OCI-LY7 (cell line): Measurements from ENCODE around the gene SMIM35. TPM values are rescaled to one million over a fixed set of nuclear protein-coding genes. Genes with fewer than 3 reads are reported as not detected.
A peak's percentile ranks its signal among the peaks of the same experiment; 100 is the strongest.

Source experiments
- BruUV-seq: library from RNA; stranded (reverse); fragments of 400-500 nt; replicated peaks from 2 replicates; lab custom pipeline; 2021; lab: Mats Ljungman, UMichigan
- CTCF ChIA-PET: fragments of 300-600 bp; sonication (Branson Sonifier 250); formaldehyde crosslinking; loops from one replicate; lab custom pipeline; 2022; ENCODE audit warnings: antibody characterized with exemption; ENCODE audit not compliant: unreplicated experiment; lab: Charles Lee
- POLR2A ChIA-PET: fragments of 300-600 bp; sonication (Branson Sonifier 250); formaldehyde crosslinking; loops from one replicate; lab custom pipeline; 2022; ENCODE audit warnings: antibody characterized with exemption; lab: Charles Lee
- DNase-seq: peaks from one replicate; pipeline ENCODE4 v3.0.0-alpha.2; 2015; ENCODE audit warnings: low spot score
- H2AFZ ChIP-seq: fragments of 200-600 bp; sonication (generic), shearing (Covaris generic); 2 replicates; pipeline ENCODE4 v1.6.1; 2014; ENCODE audit warnings: mild to moderate bottlenecking, antibody characterized with exemption, low read length, moderate library complexity
- H3K27ac ChIP-seq: fragments of 200-600 bp; sonication (generic); 2 replicates; pipeline ENCODE4 v1.5.1; 2014; ENCODE audit warnings: mixed run types, low read depth, mild to moderate bottlenecking, moderate library complexity, low read length, inconsistent platforms; ENCODE audit not compliant: poor library complexity, severe bottlenecking
- H3K36me3 ChIP-seq: fragments of 200-600 bp; sonication (generic); 2 replicates; pipeline ENCODE4 v1.6.1; 2014; ENCODE audit warnings: mild to moderate bottlenecking, antibody characterized with exemption, low read length, moderate library complexity, mixed read lengths; ENCODE audit not compliant: insufficient read depth
- H3K4me1 ChIP-seq: fragments of 200-600 bp; sonication (generic); 2 replicates; pipeline ENCODE4 v1.5.1; 2014; ENCODE audit warnings: mild to moderate bottlenecking, low read length; ENCODE audit not compliant: insufficient read depth, poor library complexity, severe bottlenecking
- H3K4me2 ChIP-seq: fragments of 200-600 bp; sonication (generic); 2 replicates; pipeline ENCODE4 v1.6.1; 2014; ENCODE audit warnings: mild to moderate bottlenecking, low read length
- H3K4me3 ChIP-seq: fragments of 200-600 bp; sonication (generic); 2 replicates; pipeline ENCODE4 v1.5.1; 2014; ENCODE audit warnings: mild to moderate bottlenecking, low read depth, low read length; ENCODE audit not compliant: poor library complexity, severe bottlenecking
- H3K79me2 ChIP-seq: fragments of 200-600 bp; sonication (generic); 2 replicates; pipeline ENCODE4 v1.6.1; 2016; ENCODE audit warnings: low read depth, mild to moderate bottlenecking, low read length, moderate library complexity, mixed read lengths; ENCODE audit not compliant: insufficient read depth
- H3K9me2 ChIP-seq: fragments of 200-600 bp; sonication (generic); 2 replicates; pipeline ENCODE4 v1.6.1; 2016; ENCODE audit warnings: mild to moderate bottlenecking, low read length, mixed read lengths; ENCODE audit not compliant: insufficient read depth
- H3K9me3 ChIP-seq: fragments of 200-600 bp; sonication (generic); 2 replicates; pipeline ENCODE4 v1.6.1; 2014; ENCODE audit warnings: mild to moderate bottlenecking, mixed run types, low read length, mixed read lengths
- H4K20me1 ChIP-seq: fragments of 200-600 bp; sonication (generic); 2 replicates; pipeline ENCODE4 v1.6.1; 2014; ENCODE audit warnings: mild to moderate bottlenecking, antibody characterized with exemption, low read length, moderate library complexity, mixed read lengths; ENCODE audit not compliant: insufficient read depth
- EZH2phosphoT487 ChIP-seq: fragments of 200-600 bp; sonication (generic); IDR thresholded peaks from 2 replicates; pipeline ENCODE4 v1.6.1; 2018; ENCODE audit warnings: low read depth, borderline replicate concordance, mild to moderate bottlenecking, mixed run types, antibody characterized with exemption, low read length, moderate library complexity, mixed read lengths
- intact Hi-C: fragments of 100-400 bp; cut with micrococcal nuclease; formaldehyde crosslinking; loops from one replicate; pipeline ENCODE4 v1.10.0; 2022; ENCODE audit not compliant: unreplicated experiment
- total RNA-seq, 2 experiments: library from RNA; depleted of rRNA in 1 of 2; stranded (reverse); fragments of >200 nt in 1 of 2; shearing (Covaris generic) in 1 of 2; gene quantifications; 2 replicates each; pipeline ENCODE4 v1.2.3, GENCODE V29; 2014 to 2022
- TF ChIP-seq, protein P1 (sequence below): fragments of 200-600 bp; sonication (generic); conservative IDR thresholded peaks from 2 replicates; pipeline ENCODE4 v1.5.1; 2014; ENCODE audit warnings: mild to moderate bottlenecking, antibody characterized with exemption, low read length, moderate library complexity, mixed read lengths

SMIM35 gene
- total RNA-seq, 2 experiments from 2014 or later = 0.06 to 0.67 TPM

DNA sequence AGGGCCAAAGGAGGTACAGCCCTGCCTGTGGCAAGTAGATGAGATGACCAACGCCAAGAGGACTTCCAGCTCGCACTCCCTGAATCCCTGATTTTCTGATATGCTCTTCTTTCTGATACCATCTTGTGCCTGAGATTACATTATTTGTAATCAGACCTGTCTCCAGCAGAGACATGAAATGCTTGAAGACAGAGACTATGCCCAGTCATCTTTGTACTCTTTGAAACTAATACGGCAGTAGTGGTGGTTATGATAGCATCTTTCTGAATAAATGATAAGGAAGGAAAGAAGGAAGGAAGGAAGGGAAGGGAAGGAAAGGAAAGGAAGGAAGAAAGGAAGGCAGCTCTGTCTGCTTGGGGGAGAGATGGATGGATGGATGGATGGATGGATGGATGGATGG, 72.7 kb downstream of the SMIM35 start:
- no peak overlapping the region for H3K4me3 ChIP-seq
- no peaks in the 10 kb centered on the region for H3K79me2 ChIP-seq
- peaks cover 20% of the 10 kb centered on the region for H3K9me3 ChIP-seq
- peaks cover 52% of the 10 kb centered on the region for H3K4me1 ChIP-seq
- TF ChIP-seq, protein P1, sequence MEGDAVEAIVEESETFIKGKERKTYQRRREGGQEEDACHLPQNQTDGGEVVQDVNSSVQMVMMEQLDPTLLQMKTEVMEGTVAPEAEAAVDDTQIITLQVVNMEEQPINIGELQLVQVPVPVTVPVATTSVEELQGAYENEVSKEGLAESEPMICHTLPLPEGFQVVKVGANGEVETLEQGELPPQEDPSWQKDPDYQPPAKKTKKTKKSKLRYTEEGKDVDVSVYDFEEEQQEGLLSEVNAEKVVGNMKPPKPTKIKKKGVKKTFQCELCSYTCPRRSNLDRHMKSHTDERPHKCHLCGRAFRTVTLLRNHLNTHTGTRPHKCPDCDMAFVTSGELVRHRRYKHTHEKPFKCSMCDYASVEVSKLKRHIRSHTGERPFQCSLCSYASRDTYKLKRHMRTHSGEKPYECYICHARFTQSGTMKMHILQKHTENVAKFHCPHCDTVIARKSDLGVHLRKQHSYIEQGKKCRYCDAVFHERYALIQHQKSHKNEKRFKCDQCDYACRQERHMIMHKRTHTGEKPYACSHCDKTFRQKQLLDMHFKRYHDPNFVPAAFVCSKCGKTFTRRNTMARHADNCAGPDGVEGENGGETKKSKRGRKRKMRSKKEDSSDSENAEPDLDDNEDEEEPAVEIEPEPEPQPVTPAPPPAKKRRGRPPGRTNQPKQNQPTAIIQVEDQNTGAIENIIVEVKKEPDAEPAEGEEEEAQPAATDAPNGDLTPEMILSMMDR = no peak
- TF ChIP-seq EZH2phosphoT487 = no peak
- H3K36me3 ChIP-seq = no peaks in the 10 kb centered on the region; the same call in 1 of the 2 replicates
- H3K9me2 ChIP-seq = no peaks in the 10 kb centered on the region
- BruUV-seq = no TSS peak
- H4K20me1 ChIP-seq = no peaks in the 10 kb centered on the region
- intact Hi-C loops = no loop called here
- ChIA-PET POLR2A (no interaction called here), CTCF (interaction anchor here (0.6 kb wide), 1 partner anchor 40 kb away, joined by 4 read pairs; no protein-coding TSS in a partner anchor)
- DNase-seq = no peak
- H3K27ac ChIP-seq = no peak overlapping the region
- H3K4me2 ChIP-seq = no peak overlapping the region
- H2AFZ ChIP-seq = no peak overlapping the region

- Histone ChIP-seq H3K9me3 (0 out of 2 replicates have a peak, but pooled peaks cover 7% of the 10 kb centered on the region), H3K9me2 (no peaks in the 10 kb centered on the region), H4K20me1 (no peaks in the 10 kb centered on the region), H3K4me1 (peaks cover 70% of the 10 kb centered on the region), H2AFZ (peak overlapping the region; percentile 55), H3K27ac (peak overlapping the region; percentile 99), H3K36me3 (no peaks in the 10 kb centered on the region; the same call in 1 of the 2 replicates), H3K4me2 (peak overlapping the region; percentile 63), H3K79me2 (no peaks in the 10 kb centered on the region), H3K4me3 (peak overlapping the region; percentile 54)
- ChIA-PET POLR2A (interaction anchor here (0.7 to 1.8 kb wide), 4 partner anchors 9 to 35 kb away, joined by 3 to 6 read pairs (median 3); no protein-coding TSS in a partner anchor), CTCF (no interaction called here)
- intact Hi-C loops = no loop called here
- TF ChIP-seq, protein P1 = no peak
- no peak for TF ChIP-seq EZH2phosphoT487
- no TSS peak for BruUV-seq
- DNase-seq = peak; percentile 59
Observed at GRCh38 chr11:118012083-118012669, 74.6 kb downstream of the SMIM35 start.
